ENCODE measurements around the gene TMEM138. TPM values are rescaled to one million over a fixed set of nuclear protein-coding genes. Genes with fewer than 3 reads are reported as not detected.

TMEM138 gene
- total RNA-seq, 2 experiments from 2014 or later: 31.1 to 48.8 TPM

DNA sequence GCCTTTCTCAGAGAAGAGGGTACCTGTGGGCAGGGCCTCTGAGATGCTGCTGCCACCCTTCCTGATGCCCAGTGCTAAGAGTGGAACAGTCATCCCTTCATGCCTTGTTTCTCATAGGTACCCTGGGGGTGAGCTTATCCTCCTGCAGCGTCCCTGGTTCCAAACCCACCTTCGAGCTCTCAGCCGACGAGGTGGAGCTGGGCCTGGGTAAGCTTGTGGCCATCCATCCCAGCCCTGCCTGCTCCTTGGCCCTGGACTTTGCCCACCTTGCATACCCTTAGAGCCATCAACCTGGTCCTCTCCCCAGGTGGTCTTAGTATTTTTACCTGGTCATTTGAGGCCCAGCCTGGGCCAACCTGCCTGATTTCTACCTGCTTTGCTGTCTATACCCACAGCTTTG lies 20.5 kb upstream of the TMEM138 start:
- Histone ChIP-seq H3K4me3 (ENCODE audit: low read depth, low read length, poor library complexity, severe bottlenecking) (no peak overlapping the region), H3K79me2 (ENCODE audit: insufficient read depth, low read depth, low read length) (no peaks in the 10 kb centered on the region), H3K4me2 (ENCODE audit: low read length) (no peak overlapping the region), H2AFZ (ENCODE audit: low read length) (no peak overlapping the region), H3K9me3 (ENCODE audit: low read length) (no peaks in the 10 kb centered on the region), H3K27ac (ENCODE audit: low read depth, low read length, poor library complexity, severe bottlenecking) (no peak overlapping the region), H3K4me1 (ENCODE audit: insufficient read depth, low read length, poor library complexity, severe bottlenecking) (no peaks in the 10 kb centered on the region), H3K9me2 (ENCODE audit: insufficient read depth, low read length) (no peaks in the 10 kb centered on the region), H3K36me3 (ENCODE audit: insufficient read depth, low read length) (peaks cover 29% of the 10 kb centered on the region), H4K20me1 (ENCODE audit: insufficient read depth, low read length) (no peaks in the 10 kb centered on the region)
- no peak for DNase-seq (ENCODE audit: low spot score)
- no TSS peak for BruUV-seq (replicated peaks)
- intact Hi-C loops (cut with micrococcal nuclease; ENCODE audit: unreplicated experiment): no loop called here
- ChIA-PET CTCF (ENCODE audit: unreplicated experiment) (no interaction called here), POLR2A (no interaction called here)
- TF ChIP-seq EZH2phosphoT487 (IDR thresholded peaks at IDR 0.05; ENCODE audit: borderline replicate concordance, low read depth, low read length): no peak
- TF ChIP-seq CTCF (conservative IDR thresholded peaks at IDR 0.05; ENCODE audit: low read length): no peak

- H2AFZ ChIP-seq (ENCODE audit: low read length): no peak overlapping the region
- no peak overlapping the region for H3K4me2 ChIP-seq (ENCODE audit: low read length)
- intact Hi-C loops (cut with micrococcal nuclease; ENCODE audit: unreplicated experiment): no loop called here
- ChIA-PET POLR2A (no interaction called here), CTCF (ENCODE audit: unreplicated experiment) (interaction anchor here (0.7 kb wide), 1 partner anchor 44 kb away, joined by 3 read pairs; no protein-coding TSS in a partner anchor)
- no peaks in the 10 kb centered on the region for H4K20me1 ChIP-seq (ENCODE audit: insufficient read depth, low read length)
- no peak for DNase-seq (ENCODE audit: low spot score)
- BruUV-seq (replicated peaks): no TSS peak
- no peak for TF ChIP-seq CTCF (conservative IDR thresholded peaks at IDR 0.05; ENCODE audit: low read length)
- no peak for TF ChIP-seq EZH2phosphoT487 (IDR thresholded peaks at IDR 0.05; ENCODE audit: borderline replicate concordance, low read depth, low read length)
- H3K9me2 ChIP-seq (ENCODE audit: insufficient read depth, low read length): no peaks in the 10 kb centered on the region
- peaks cover 34% of the 10 kb centered on the region for H3K36me3 ChIP-seq (ENCODE audit: insufficient read depth, low read length)
- H3K4me3 ChIP-seq (ENCODE audit: low read depth, low read length, poor library complexity, severe bottlenecking): no peak overlapping the region
- H3K9me3 ChIP-seq (ENCODE audit: low read length): no peaks in the 10 kb centered on the region
- H3K79me2 ChIP-seq (ENCODE audit: insufficient read depth, low read depth, low read length): no peaks in the 10 kb centered on the region
- H3K4me1 ChIP-seq (ENCODE audit: insufficient read depth, low read length, poor library complexity, severe bottlenecking): no peaks in the 10 kb centered on the region
- no peak overlapping the region for H3K27ac ChIP-seq (ENCODE audit: low read depth, low read length, poor library complexity, severe bottlenecking)
Observed at GRCh38 chr11:61342207-61342803, 19.9 kb upstream of the TMEM138 start.
